ENCODE measurements around the gene ZFYVE28. TPM values are rescaled to one million over a fixed set of nuclear protein-coding genes. Genes with fewer than 3 reads are reported as not detected.

Gene ZFYVE28
- total and polyA plus RNA-seq, 2 of the 8 experiments (the other 6 are each of a cell fraction or from before 2014, with no cell fraction given): 1.7 to 4.9 TPM

- TF ChIP-seq SP1 (IDR thresholded peaks at IDR 0.05; ENCODE audit: low read depth, low read length) (no peak), SIN3A (conservative IDR thresholded peaks at IDR 0.05 in 1 of 2, IDR thresholded peaks at IDR 0.05 in 1 of 2; ENCODE audit: low read depth in 1 of 2, low read length in 2 of 2) (no peak), RAD21 (IDR thresholded peaks at IDR 0.05 in 1 of 2, conservative IDR thresholded peaks at IDR 0.05 in 1 of 2; ENCODE audit: low read depth in 2 of 2, low read length in 2 of 2) (no peak)
- Histone ChIP-seq H3K18ac (ENCODE audit: extremely low read depth, low read length) (no peak overlapping the region), H3K56ac (replicated peaks; ENCODE audit: insufficient read length, low read depth, low read length) (no peak overlapping the region), H4K91ac (replicated peaks; ENCODE audit: insufficient read length, low read length) (no peak overlapping the region), H3K23me2 (ENCODE audit: low read depth, low read length) (peaks cover 3% of the 10 kb centered on the region; the same call in 1 of the 2 replicates), H3K4ac (replicated peaks; ENCODE audit: insufficient read length, low read depth, low read length) (no peak overlapping the region), H2AFZ (ENCODE audit: low read length) (no peak overlapping the region), H3K4me3 (ENCODE audit: extremely low read depth in 1 of 4, insufficient read depth in 2 of 4, low read depth in 3 of 4, low read length in 4 of 4) (no peak overlapping the region), H3K27me3 (replicated peaks in 1 of 4; ENCODE audit: control insufficient read depth in 3 of 4, extremely low read depth in 1 of 4, insufficient read depth in 3 of 4, low read length in 3 of 4) (peaks cover 0 to 19% (median 13%) of the 10 kb centered on the region in 4 experiments; a peak in 5 of 7 replicates), H3K79me2 (ENCODE audit: control insufficient read depth in 1 of 2, insufficient read depth in 2 of 2, low read length in 2 of 2) (no peaks in the 10 kb centered on the region), H3K4me2 (ENCODE audit: insufficient read depth in 1 of 2, low read depth in 2 of 2, low read length in 2 of 2) (no peak overlapping the region), H3K23ac (ENCODE audit: insufficient read length) (no peak overlapping the region), H3K79me1 (ENCODE audit: low read depth, low read length) (no peaks in the 10 kb centered on the region; the same call in 1 of the 2 replicates), H2BK12ac (ENCODE audit: low read depth, low read length) (no peak overlapping the region), H4K5ac (ENCODE audit: insufficient read length, low read depth, low read length) (no peak overlapping the region), H2BK5ac (ENCODE audit: low read depth, low read length) (no peak overlapping the region), H2BK15ac (ENCODE audit: low read length) (no peak overlapping the region), H4K8ac (ENCODE audit: extremely low read depth, insufficient read depth, low read length) (no peak overlapping the region), H3K14ac (ENCODE audit: insufficient read length) (no peak overlapping the region), H3K9ac (replicated peaks in 1 of 4; ENCODE audit: extremely low read depth in 1 of 4, low read depth in 3 of 4, low read length in 3 of 4) (no peak overlapping the region), H3K4me1 (replicated peaks in 1 of 4; ENCODE audit: control insufficient read depth in 3 of 4, insufficient read depth in 4 of 4, low read length in 3 of 4) (peaks cover 0 to 10% (median 7%) of the 10 kb centered on the region in 4 experiments; a peak in 6 of 7 replicates), H2BK20ac (ENCODE audit: low read length) (no peak overlapping the region), H3K27ac (ENCODE audit: low read depth, low read length) (no peak overlapping the region), H2AK5ac (ENCODE audit: low read depth, low read length) (no peak overlapping the region), H3K36me3 (ENCODE audit: control insufficient read depth in 2 of 4, insufficient read depth in 4 of 4, low read length in 3 of 4) (no peaks in the 10 kb centered on the region), H2BK120ac (replicated peaks; ENCODE audit: low read depth, low read length) (no peak overlapping the region), H4K20me1 (replicated peaks in 1 of 2; ENCODE audit: control insufficient read depth in 1 of 2, insufficient read depth in 2 of 2, low read length in 2 of 2) (peaks cover 0 to 1% of the 10 kb centered on the region in 2 experiments), H3K9me3 (ENCODE audit: insufficient read depth in 2 of 2, low read depth in 1 of 2, low read length in 1 of 2) (no peaks in the 10 kb centered on the region)
- ChIA-PET CTCF (ENCODE audit: partially characterized antibody) (interaction anchor here (1.2 to 5.7 kb wide), 2 partner anchors 16 to 239 kb away, joined by 4 to 39 read pairs; no protein-coding TSS in a partner anchor), POLR2A (ENCODE audit: partially characterized antibody) (interaction anchor here (0.5 to 3.4 kb wide), 4 partner anchors 10 to 279 kb away, joined by 3 to 15 read pairs (median 4); partner anchors contain the start of gene RNF4)
- no peak for DNase-seq (ENCODE audit: low read depth in 1 of 2, low spot score in 2 of 2)
- 88% methylated on average over 32 of the region's 38 CpGs; no CpG with 5 or more reads in 1 of the 2 experiments for WGBS, 2 experiments (ENCODE audit: extremely low coverage in 1 of 2, insufficient coverage in 1 of 2, insufficient read length in 1 of 2, insufficient replicate concordance in 2 of 2, low coverage in 1 of 2, low lambda C conversion rate in 2 of 2, missing lambda C conversion rate in 1 of 2)
- no peak for FAIRE-seq
Observed at GRCh38 chr4:2458546-2459491, 40.4 kb upstream of the ZFYVE28 start.

Data from H1 (cell line).